Loucy (cell line): Measurements from ENCODE around the gene KCNF1.

Experiments used
- H2AFZ ChIP-seq: fragments of 200-600 bp; sonication (generic); 2 replicates; pipeline ENCODE4 v1.6.0; 2016; ENCODE audit warnings: antibody characterized with exemption, mild to moderate bottlenecking, low read length, moderate library complexity
- H3F3A ChIP-seq: fragments of 200-600 bp; 2 replicates; pipeline ENCODE4 v1.6.0; 2016; ENCODE audit warnings: antibody characterized with exemption, low read depth, mild to moderate bottlenecking
- H3K27me3 ChIP-seq: fragments of 200-600 bp; sonication (generic); 2 replicates; pipeline ENCODE4 v1.6.1; 2014; ENCODE audit warnings: low read length, mild to moderate bottlenecking; ENCODE audit not compliant: insufficient read depth, poor library complexity, severe bottlenecking
- H3K36me3 ChIP-seq: fragments of 200-600 bp; sonication (generic); 2 replicates; pipeline ENCODE4 v1.6.1; 2016; ENCODE audit warnings: low read length; ENCODE audit not compliant: insufficient read depth
- H3K4me1 ChIP-seq: fragments of 200-600 bp; sonication (generic); 2 replicates; pipeline ENCODE4 v1.5.1; 2014; ENCODE audit warnings: low read length, mild to moderate bottlenecking; ENCODE audit not compliant: insufficient read depth, poor library complexity, severe bottlenecking
- H3K4me2 ChIP-seq: fragments of 200-600 bp; sonication (generic); 2 replicates; pipeline ENCODE4 v1.6.0; 2014; ENCODE audit warnings: antibody characterized with exemption, low read length, low read depth, mild to moderate bottlenecking; ENCODE audit not compliant: poor library complexity, severe bottlenecking
- H3K4me3 ChIP-seq: fragments of 200-600 bp; sonication (generic); 2 replicates; pipeline ENCODE4 v1.5.1; 2014; ENCODE audit warnings: low read length, mild to moderate bottlenecking, mixed read lengths; ENCODE audit not compliant: poor library complexity, severe bottlenecking
- H3K79me2 ChIP-seq: fragments of 200-600 bp; sonication (generic); 2 replicates; pipeline ENCODE4 v1.6.1; 2014; ENCODE audit warnings: low read length; ENCODE audit not compliant: insufficient read depth
- H3K9ac ChIP-seq: fragments of 200-600 bp; sonication (generic); 2 replicates; pipeline ENCODE4 v1.6.0; 2014; ENCODE audit warnings: mild to moderate bottlenecking, low read depth, low read length, moderate library complexity; ENCODE audit not compliant: poor library complexity, severe bottlenecking
- H3K9me2 ChIP-seq: fragments of 200-600 bp; sonication (generic); replicated peaks from 2 replicates; pipeline ENCODE4 v1.6.1; 2016; ENCODE audit warnings: low read depth, low read length, mixed read lengths
- H3K9me3 ChIP-seq: fragments of 200-600 bp; sonication (generic); 2 replicates; pipeline ENCODE4 v1.6.1; 2014; ENCODE audit warnings: mild to moderate bottlenecking, antibody characterized with exemption, low read length, low read depth; ENCODE audit not compliant: insufficient read depth
- H4K20me1 ChIP-seq: fragments of 200-600 bp; sonication (generic); 2 replicates; pipeline ENCODE4 v1.6.0; 2014; ENCODE audit warnings: antibody characterized with exemption, low read length, mild to moderate bottlenecking; ENCODE audit not compliant: insufficient read depth, poor library complexity, severe bottlenecking
- CTCF ChIP-seq: fragments of 200-600 bp; sonication (generic); conservative IDR thresholded peaks from 2 replicates; pipeline ENCODE4 v1.5.1; 2014; ENCODE audit warnings: mild to moderate bottlenecking, antibody characterized with exemption, low read length
- EZH2phosphoT487 ChIP-seq: fragments of 200-600 bp; IDR thresholded peaks from 2 replicates; pipeline ENCODE4 v1.6.1; 2018; ENCODE audit warnings: antibody characterized with exemption, mild to moderate bottlenecking, moderate library complexity, borderline replicate concordance

The KCNF1 gene

GRCh38 chr2:10915731-10916276, 4.1 kb downstream of the KCNF1 start:
- Histone ChIP-seq H3K79me2 (no peaks in the 10 kb centered on the region), H3K4me1 (no peaks in the 10 kb centered on the region), H3K9me3 (no peaks in the 10 kb centered on the region), H3K36me3 (no peaks in the 10 kb centered on the region), H3F3A (no peaks in the 10 kb centered on the region), H4K20me1 (no peaks in the 10 kb centered on the region), H3K4me3 (no peak overlapping the region), H3K9ac (no peak overlapping the region), H2AFZ (no peak overlapping the region), H3K27me3 (no peaks in the 10 kb centered on the region), H3K4me2 (no peak overlapping the region), H3K9me2 (no peaks in the 10 kb centered on the region)
- TF ChIP-seq EZH2phosphoT487 (no peak), CTCF (no peak)

- no peak overlapping the region for H3K4me2 ChIP-seq
- no peaks in the 10 kb centered on the region for H3F3A ChIP-seq
- H3K4me1 ChIP-seq, result no peaks in the 10 kb centered on the region
- H4K20me1 ChIP-seq, result no peaks in the 10 kb centered on the region
- H2AFZ ChIP-seq, result no peak overlapping the region
- no peaks in the 10 kb centered on the region for H3K9me2 ChIP-seq
- no peaks in the 10 kb centered on the region for H3K9me3 ChIP-seq
- H3K27me3 ChIP-seq, result no peaks in the 10 kb centered on the region
- no peak overlapping the region for H3K4me3 ChIP-seq
- no peak overlapping the region for H3K9ac ChIP-seq
- no peaks in the 10 kb centered on the region for H3K79me2 ChIP-seq
- TF ChIP-seq EZH2phosphoT487 (no peak), CTCF (no peak)
- H3K36me3 ChIP-seq, result no peaks in the 10 kb centered on the region
These were observed 5.2 kb downstream of the KCNF1 start for GRCh38 chr2:10916953-10917352.

- no peak overlapping the region for H3K4me2 ChIP-seq
- H3K9me3 ChIP-seq, result no peaks in the 10 kb centered on the region
- no peaks in the 10 kb centered on the region for H3K79me2 ChIP-seq
- no peaks in the 10 kb centered on the region for H3K4me1 ChIP-seq
- H3K36me3 ChIP-seq, result no peaks in the 10 kb centered on the region
- no peaks in the 10 kb centered on the region for H3K9me2 ChIP-seq
- H3K9ac ChIP-seq, result no peak overlapping the region
- H4K20me1 ChIP-seq, result no peaks in the 10 kb centered on the region
- H3F3A ChIP-seq, result no peaks in the 10 kb centered on the region
- H2AFZ ChIP-seq, result no peak overlapping the region
- TF ChIP-seq CTCF (no peak), EZH2phosphoT487 (no peak)
- H3K27me3 ChIP-seq, result no peaks in the 10 kb centered on the region
- no peak overlapping the region for H3K4me3 ChIP-seq
These were observed 6.2 kb downstream of the KCNF1 start for GRCh38 chr2:10917927-10918326.
